ENCODE results near the gene RABGGTA.

The RABGGTA gene

DNA sequence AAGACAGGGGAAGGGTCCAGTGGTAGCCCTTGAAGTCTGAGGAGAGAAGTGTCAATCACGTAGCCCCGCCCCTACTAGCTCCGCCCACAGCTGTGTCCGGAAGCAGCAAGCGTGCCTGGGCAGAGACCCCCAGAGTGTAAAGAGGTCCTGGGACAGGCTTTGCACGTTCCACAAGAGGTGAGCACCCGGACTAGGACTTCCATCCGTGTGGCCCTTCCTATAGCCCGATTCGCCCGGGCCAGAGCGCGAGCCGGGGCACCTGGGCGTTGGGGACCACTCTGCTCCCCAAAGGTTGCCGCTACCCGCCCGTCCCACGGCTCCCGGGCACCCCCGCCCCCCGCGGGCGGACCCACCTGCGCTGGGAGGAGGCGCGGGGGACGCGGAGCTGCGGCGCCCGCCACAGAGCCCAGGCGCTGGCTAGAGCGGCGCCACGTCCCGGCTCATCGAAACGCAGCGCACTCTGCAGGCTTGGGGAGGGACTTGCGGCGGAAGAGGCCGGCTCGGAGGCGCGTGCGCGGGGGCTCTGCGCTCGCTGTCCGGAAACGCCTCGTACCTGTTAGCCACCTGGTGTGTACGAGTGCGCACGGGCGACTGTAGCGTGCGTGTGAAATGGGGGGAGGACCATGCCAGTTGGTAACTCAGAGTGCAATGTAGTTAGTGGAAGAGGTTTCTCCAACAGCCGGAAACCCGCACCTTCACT lies at the start of gene RABGGTA:
RABGGTA (minus strand) TSS at position 464 of the 700 bp plus-strand sequence. CDS start 482 bp downstream, outside the sequence.
- peak; percentile 90 for DNase-seq

- no peak for DNase-seq
Measured at GRCh38 chr14:24317141-24317928, 45.9 kb upstream of the RABGGTA start.

DNA sequence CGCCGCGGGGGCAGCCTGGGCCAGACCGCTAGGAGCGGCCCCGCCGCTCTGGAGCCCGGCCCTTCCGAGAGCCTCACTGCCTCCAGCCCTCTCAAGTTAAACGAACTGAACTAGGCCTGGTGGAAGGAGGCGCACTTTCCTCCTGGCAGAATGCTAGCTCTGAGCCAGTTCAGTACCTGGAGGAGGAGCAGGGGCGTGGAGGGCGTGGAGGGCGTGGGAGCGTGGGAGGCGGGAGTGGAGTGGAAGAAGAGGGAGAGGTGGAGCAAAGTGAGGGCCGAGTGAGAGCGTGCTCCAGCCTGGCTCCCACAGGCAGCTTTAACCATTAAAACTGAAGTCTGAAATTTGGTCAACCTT lies 45.2 kb upstream of the RABGGTA start:
- DNase-seq: no peak

DNA sequence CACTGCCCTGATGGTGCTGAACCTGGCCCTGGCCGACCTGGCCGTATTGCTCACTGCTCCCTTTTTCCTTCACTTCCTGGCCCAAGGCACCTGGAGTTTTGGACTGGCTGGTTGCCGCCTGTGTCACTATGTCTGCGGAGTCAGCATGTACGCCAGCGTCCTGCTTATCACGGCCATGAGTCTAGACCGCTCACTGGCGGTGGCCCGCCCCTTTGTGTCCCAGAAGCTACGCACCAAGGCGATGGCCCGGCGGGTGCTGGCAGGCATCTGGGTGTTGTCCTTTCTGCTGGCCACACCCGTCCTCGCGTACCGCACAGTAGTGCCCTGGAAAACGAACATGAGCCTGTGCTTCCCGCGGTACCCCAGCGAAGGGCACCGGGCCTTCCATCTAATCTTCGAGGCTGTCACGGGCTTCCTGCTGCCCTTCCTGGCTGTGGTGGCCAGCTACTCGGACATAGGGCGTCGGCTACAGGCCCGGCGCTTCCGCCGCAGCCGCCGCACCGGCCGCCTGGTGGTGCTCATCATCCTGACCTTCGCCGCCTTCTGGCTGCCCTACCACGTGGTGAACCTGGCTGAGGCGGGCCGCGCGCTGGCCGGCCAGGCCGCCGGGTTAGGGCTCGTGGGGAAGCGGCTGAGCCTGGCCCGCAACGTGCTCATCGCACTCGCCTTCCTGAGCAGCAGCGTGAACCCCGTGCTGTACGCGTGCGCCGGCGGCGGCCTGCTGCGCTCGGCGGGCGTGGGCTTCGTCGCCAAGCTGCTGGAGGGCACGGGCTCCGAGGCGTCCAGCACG lies 44.6 kb upstream of the RABGGTA start:
- no peak for DNase-seq

- DNase-seq: no peak
Measured at GRCh38 chr14:24315243-24315806, 43.9 kb upstream of the RABGGTA start.

DNA sequence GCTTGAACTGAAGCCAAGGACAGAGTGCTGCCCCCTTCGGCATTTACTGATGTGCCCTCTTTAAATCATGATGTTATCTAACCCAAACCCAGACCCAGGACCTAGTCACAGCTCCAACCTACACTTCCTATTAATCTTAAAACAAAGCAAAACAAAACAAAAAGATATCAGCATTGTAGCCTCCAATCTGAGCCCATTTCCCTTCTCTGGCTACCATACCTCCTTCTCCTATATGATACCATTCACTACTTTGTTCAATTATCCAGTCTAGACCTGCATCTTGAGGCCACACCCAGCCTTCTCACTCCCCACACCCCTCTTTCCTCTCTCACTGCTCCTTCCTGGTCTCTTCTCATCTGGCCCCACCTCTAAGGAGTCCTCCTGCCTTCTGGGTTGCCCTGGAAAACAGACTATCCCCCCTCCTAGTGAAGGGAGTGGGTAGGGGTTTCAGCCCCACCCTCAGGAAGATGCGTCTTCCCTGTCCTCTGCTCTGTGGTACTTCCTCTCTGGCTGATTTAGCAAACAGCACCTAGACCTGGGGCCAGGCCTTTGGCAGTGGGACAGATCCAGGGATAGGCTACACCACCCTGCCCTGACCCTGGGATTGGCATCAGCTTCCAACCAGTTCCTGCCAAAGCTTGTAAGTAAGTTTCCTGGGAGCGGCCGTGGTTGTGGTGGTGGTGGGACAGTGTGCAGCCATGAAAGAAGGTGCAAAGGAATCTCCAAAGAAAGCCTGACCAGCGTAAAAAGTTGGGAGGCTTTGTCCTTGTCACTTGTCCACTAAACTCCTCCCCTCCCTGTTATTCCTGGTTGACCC lies 43.2 kb upstream of the RABGGTA start:
- DNase-seq: no peak

DNA sequence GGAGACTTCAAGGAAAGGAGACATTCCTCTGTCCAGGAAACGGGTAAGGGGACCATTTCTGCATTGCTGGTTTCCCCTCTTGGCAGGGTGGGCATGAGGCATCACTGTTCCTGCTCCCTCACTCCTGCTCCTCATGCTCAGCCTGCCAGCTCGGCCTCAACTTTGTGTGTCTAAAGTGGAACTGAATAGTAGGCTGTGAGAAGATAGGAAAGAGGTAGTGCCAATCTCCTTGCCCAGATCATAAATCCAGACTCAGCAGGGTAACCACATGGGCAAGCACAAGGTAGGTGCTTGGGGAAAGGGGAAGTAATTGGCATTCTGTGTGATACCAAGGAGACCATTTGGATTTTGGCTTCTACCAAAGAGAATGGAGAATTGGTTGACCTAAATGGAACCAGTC lies 42.5 kb upstream of the RABGGTA start:
- no peak for DNase-seq

GRCh38 chr14:24312736-24313507 lies 41.5 kb upstream of the RABGGTA start:
- DNase-seq: no peak

DNA sequence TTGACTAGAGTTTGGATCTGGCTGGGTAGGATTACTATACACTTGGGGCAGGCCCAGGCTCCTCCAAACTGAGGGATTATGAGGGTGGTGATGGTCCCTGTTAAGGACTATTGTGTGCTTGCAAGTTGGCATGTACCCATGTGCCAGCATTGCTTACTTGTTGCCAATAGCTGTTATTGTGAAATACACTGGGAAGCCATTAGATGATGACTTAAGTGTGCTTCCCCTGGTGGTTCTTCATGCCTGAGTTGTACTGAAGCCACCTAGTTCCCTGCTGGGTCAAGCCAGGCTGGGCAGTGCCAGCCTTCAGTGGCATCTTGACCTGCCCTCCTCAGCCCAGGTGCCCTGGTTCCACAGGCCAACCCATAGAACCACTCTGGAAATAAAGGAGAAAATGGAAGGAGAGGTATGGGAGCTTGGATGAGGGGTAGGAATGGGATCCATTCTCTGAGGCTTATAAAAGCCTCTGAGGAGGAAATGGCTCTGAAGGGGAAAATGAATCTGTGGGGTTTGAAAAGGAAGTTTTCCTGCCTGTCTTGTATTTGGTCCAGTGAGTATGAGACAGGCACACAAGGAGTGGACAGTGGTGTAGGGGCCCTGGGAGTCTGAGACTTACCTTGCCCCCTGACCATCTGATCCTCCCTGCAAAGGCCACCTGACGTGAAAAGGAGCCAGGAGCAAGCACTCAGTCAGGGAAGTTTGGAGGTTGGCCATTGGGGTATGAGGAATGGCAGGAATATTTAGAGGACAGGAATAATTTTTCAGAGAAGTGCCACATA lies 40.6 kb upstream of the RABGGTA start:
- no peak for DNase-seq

- peak; percentile 70 for DNase-seq
Measured at GRCh38 chr14:24310646-24311604, 39.5 kb upstream of the RABGGTA start, which contains the start of gene LTB4R. Gene LTB4R, plus strand, starts transcription at chr14:24311502. Its CDS starts 4,150 bp downstream, at chr14:24315652.

DNA sequence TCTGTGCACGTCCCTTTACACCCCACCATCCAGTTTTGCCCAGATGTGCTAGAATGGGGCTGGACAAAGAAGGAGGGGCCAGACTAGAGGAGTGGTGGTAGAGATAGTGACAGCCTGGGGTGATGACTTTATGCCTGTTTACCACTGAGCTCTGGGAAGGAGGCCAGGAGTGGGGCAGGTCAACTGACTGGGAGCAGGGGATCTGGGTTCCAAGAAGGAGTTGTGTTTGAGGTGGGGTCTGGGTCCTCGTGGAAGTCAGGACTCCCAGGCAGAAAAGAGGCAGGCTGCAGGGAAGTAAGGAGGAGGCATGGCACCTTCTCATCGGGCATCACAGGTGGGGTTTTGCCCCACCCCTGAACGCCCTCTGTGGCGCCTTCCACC lies 38.9 kb upstream of the RABGGTA start:
- DNase-seq: no peak

DNA sequence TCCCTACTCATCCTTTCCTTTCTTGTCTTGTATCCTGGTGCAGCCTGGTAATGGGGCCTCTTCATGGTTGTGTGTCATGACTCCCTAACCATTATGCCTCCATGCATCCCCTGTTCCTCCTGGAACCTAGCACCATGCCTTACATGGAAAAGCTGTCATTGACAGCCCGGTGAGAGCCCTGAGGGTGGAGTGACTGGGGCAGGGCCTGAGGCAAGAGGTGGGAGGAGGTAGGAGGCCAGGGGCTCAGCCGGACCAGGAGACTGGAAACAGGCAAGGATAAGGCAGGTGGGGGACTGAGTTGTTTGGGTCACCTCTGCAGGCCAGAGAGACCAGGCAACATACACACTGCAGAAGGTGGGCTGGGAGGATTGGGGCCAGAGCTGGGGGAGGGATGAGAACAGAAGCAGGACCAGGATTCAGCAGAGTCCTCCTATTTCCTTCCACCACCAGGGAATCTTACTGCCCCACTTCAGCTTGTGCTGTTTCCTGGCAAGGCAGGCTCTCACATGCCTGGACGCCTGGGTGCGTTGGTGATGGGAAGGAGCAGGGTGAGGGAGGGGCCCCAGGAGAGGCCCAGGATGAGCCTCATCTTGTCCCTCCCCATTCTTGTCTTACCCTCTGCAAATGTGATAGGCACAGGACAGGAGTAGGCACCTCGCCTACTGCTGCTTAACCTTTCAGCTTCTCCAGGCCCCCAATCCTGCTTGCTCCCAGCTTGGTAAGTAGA lies 38.3 kb upstream of the RABGGTA start, which contains the start of gene LTB4R2:
LTB4R2 (plus strand) TSS at position 603 of the 727 bp plus-strand sequence. CDS start 525 bp downstream, outside the sequence.
- no peak for DNase-seq

GRCh38 chr14:24308342-24309124 lies 37.1 kb upstream of the RABGGTA start:
- no peak for DNase-seq

DNA sequence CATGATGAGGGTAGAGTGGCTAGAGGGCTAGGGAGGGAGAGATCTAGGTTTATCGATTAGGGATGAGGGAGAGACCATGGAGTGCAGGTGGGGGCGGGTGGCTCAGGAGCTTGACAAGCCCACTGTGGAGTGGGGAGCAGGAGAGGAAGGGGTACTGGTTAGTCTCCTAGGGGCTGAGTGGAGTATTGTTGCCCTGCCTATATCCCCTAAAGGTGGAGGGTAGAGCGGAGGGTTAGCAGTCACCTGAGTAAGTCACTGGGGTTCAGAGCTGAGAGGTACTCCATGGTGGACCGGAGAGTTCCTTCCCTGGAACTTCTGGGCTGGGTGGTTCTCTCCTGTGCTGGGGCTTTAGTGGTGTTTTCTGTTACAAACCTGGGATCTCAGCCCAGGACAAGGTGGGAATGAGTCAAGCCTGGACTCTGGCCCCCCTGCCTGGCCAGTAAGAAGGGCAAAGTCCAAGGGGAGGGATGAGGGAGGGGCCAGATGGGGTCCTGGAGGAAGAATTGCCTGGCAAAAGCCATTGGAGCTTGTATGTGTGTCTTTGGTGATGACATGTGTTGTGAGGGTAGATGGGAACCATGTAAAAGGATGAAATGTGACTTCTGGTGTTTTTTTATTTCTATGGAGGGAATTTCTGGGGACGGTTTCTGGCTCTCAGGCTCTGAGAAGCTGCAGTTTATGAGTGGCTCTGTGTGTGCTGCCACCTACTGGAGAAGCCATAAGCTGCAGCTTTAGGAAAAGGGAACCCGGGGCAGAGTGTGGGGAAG lies 36.4 kb upstream of the RABGGTA start, which contains the start of gene CIDEB:
CIDEB (minus strand) TSS at position 403 of the 767 bp plus-strand sequence; CDS start at position 284, 119 bp downstream.
- peak; percentile 77 for DNase-seq

GRCh38 chr14:24307156-24307574 lies 35.8 kb upstream of the RABGGTA start:
- no peak for DNase-seq

DNA sequence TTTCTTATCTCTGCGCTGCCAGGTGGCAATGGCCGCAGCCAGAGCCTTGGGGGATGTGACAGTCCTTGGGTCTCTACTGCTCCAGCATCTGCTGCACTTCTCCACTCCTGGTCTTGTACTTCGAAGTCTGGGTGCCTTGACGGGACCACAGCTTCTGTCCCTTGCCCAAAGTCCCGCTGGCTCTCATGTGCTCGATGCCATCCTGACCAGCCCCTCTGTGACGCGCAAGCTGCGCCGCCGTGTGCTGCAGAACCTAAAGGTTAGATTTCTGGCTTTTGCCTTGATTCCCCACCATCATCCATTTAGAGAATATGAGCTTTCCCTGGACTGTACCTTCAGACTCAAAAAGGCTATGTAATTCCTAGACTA lies 32.6 kb upstream of the RABGGTA start:
- DNase-seq: no peak
